Measurements from ENCODE around the gene UBR1. TPM values are rescaled to one million over a fixed set of nuclear protein-coding genes. Genes with fewer than 3 reads are reported as not detected.

UBR1 gene
- total RNA-seq, 1 experiment from 2014 or later: 30.8 TPM

- ChIA-PET POLR2A (ENCODE audit: low non-redundant PET) (no interaction called here), CTCF (no interaction called here)
- DNase-seq (ENCODE audit: low spot score): no peak
- peaks cover 9% of the 10 kb centered on the region for H3K36me3 ChIP-seq (ENCODE audit: insufficient read depth, low read length, poor library complexity, severe bottlenecking)
- no peak overlapping the region for H3K27ac ChIP-seq (ENCODE audit: low read depth, low read length, poor library complexity, severe bottlenecking)
- H3K27me3 ChIP-seq (replicated peaks; ENCODE audit: insufficient read depth, low read depth, low read length, poor library complexity): no peaks in the 10 kb centered on the region
- intact Hi-C loops (cut with micrococcal nuclease; ENCODE audit: unreplicated experiment): no loop called here
- no peaks in the 10 kb centered on the region for H3K9me3 ChIP-seq (ENCODE audit: low read depth, low read length, poor library complexity, severe bottlenecking)
- no peak overlapping the region for H3K4me3 ChIP-seq (ENCODE audit: low read depth, low read length, poor library complexity, severe bottlenecking)
- no peak for TF ChIP-seq EZH2 (IDR thresholded peaks at IDR 0.05; ENCODE audit: borderline replicate concordance, low read depth, low read length, poor library complexity, severe bottlenecking)
- TF ChIP-seq CTCF (conservative IDR thresholded peaks at IDR 0.05; ENCODE audit: low read depth, low read length): no peak
- peaks cover 5% of the 10 kb centered on the region for H3K4me1 ChIP-seq (ENCODE audit: insufficient read depth, low read length, poor library complexity, severe bottlenecking)
- no TSS peak for BruUV-seq (replicated peaks)
These were observed 3.7 kb downstream of the UBR1 start for GRCh38 chr15:43102187-43102586.

- Histone ChIP-seq H3K27ac (ENCODE audit: low read depth, low read length, poor library complexity, severe bottlenecking) (no peak overlapping the region), H3K9me3 (ENCODE audit: low read depth, low read length, poor library complexity, severe bottlenecking) (no peaks in the 10 kb centered on the region), H3K4me3 (ENCODE audit: low read depth, low read length, poor library complexity, severe bottlenecking) (no peak overlapping the region), H3K27me3 (replicated peaks; ENCODE audit: insufficient read depth, low read depth, low read length, poor library complexity) (no peaks in the 10 kb centered on the region), H3K36me3 (ENCODE audit: insufficient read depth, low read length, poor library complexity, severe bottlenecking) (peaks cover 11% of the 10 kb centered on the region), H3K4me1 (ENCODE audit: insufficient read depth, low read length, poor library complexity, severe bottlenecking) (no peaks in the 10 kb centered on the region)
- no TSS peak for BruUV-seq (replicated peaks)
- no peak for DNase-seq (ENCODE audit: low spot score)
- intact Hi-C loops (cut with micrococcal nuclease; ENCODE audit: unreplicated experiment): no loop called here
- TF ChIP-seq CTCF (conservative IDR thresholded peaks at IDR 0.05; ENCODE audit: low read depth, low read length) (no peak), EZH2 (IDR thresholded peaks at IDR 0.05; ENCODE audit: borderline replicate concordance, low read depth, low read length, poor library complexity, severe bottlenecking) (no peak)
- ChIA-PET POLR2A (ENCODE audit: low non-redundant PET) (no interaction called here), CTCF (no interaction called here)
These were observed 4.9 kb downstream of the UBR1 start for GRCh38 chr15:43100971-43101370.

GRCh38 chr15:43099105-43099845, 6.6 kb downstream of the UBR1 start:
- no peak for TF ChIP-seq EZH2 (IDR thresholded peaks at IDR 0.05; ENCODE audit: borderline replicate concordance, low read depth, low read length, poor library complexity, severe bottlenecking)
- TF ChIP-seq CTCF (conservative IDR thresholded peaks at IDR 0.05; ENCODE audit: low read depth, low read length): no peak
- Histone ChIP-seq H3K9me3 (ENCODE audit: low read depth, low read length, poor library complexity, severe bottlenecking) (no peaks in the 10 kb centered on the region), H3K36me3 (ENCODE audit: insufficient read depth, low read length, poor library complexity, severe bottlenecking) (peaks cover 11% of the 10 kb centered on the region), H3K27ac (ENCODE audit: low read depth, low read length, poor library complexity, severe bottlenecking) (no peak overlapping the region), H3K4me3 (ENCODE audit: low read depth, low read length, poor library complexity, severe bottlenecking) (no peak overlapping the region), H3K27me3 (replicated peaks; ENCODE audit: insufficient read depth, low read depth, low read length, poor library complexity) (no peaks in the 10 kb centered on the region), H3K4me1 (ENCODE audit: insufficient read depth, low read length, poor library complexity, severe bottlenecking) (no peaks in the 10 kb centered on the region)
- DNase-seq (ENCODE audit: low spot score): no peak
- CTCF ChIA-PET: interaction anchor here (0.6 kb wide), 1 partner anchor 27 kb away, joined by 5 read pairs; no protein-coding TSS in a partner anchor
- intact Hi-C loops (cut with micrococcal nuclease; ENCODE audit: unreplicated experiment): no loop called here
- POLR2A ChIA-PET (ENCODE audit: low non-redundant PET): no interaction called here
- no TSS peak for BruUV-seq (replicated peaks)

All from A673 (cell line).